NCI-H524 (cell line): ENCODE data around the gene UNC80.

ENCODE experiments used
- DNase-seq, 2 experiments: peaks; one replicate each; lab custom pipeline; 2025; lab: John Stamatoyannopoulos, UW

Gene UNC80

DNA sequence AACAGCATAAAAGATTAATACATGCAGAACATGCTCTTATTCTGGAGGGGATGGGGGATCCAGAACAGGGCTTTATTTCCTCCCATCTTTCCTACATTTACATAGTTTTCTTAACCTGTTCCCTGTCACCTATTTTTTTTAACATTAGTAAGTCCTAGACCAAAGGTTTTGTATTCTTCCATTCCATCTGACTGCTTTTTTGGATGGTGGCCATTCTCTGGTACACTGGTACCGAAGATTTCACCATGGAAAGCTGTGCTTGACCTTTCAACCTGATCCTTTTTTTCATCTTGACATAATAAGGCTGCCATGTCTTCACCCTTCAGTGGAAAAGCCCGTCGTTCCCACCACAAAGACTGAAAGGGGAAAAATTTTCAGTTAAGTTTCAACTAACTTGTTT is 251.2 kb downstream of the UNC80 start:
- DNase-seq, result no peak

DNA sequence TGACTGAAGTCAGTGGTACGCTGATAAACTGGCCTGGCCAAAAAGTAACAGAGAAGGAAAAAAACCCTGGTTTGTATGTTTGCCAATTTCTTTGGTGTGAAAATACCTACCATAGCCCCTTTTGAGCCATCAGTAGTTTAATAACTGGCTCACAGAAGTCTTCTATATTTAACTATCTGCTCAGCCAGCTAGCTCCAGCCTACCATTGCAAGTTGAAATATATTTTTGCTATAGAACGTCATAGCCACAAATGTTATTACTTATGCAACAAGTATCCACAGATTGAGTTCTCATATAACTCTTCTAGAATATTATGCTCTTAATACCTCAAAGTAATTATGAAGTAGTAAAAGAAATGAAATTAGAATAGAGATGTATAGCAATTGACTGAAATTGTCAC is 256.0 kb downstream of the UNC80 start:
- no peak for DNase-seq

GRCh38 chr2:210028178-210028577 is 256.5 kb downstream of the UNC80 start:
- DNase-seq, result no peak

DNA sequence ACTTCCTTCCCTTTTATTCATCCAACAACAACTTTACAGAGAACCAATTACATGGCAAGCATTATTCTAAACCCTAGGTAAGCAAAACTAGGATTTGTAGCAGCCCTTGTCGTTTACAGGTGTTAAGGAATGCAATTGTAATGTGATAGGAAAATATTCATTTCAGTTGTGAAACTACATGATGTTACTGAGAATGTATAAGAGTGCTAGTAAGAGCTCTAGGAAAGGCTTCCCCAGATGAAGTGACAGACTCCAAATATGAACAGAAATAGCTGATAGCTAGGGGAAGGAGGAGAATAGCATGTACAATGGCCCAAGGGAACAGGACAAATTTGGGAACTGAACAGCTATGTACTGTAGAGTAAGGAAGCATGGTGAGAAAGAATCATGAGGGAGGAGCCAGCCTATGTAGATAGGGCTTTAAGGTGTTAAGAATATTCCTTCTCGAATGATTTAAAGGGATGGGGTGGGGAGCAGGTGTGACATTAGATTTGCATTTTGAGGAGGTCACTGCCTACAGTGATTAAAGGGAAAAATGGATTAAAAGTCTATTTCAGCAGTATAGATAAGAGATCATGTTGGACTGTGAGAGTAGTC is 262.6 kb downstream of the UNC80 start:
- DNase-seq, result no peak

- no peak for DNase-seq
These were observed 264.0 kb downstream of the UNC80 start for GRCh38 chr2:210035679-210036078.

DNA sequence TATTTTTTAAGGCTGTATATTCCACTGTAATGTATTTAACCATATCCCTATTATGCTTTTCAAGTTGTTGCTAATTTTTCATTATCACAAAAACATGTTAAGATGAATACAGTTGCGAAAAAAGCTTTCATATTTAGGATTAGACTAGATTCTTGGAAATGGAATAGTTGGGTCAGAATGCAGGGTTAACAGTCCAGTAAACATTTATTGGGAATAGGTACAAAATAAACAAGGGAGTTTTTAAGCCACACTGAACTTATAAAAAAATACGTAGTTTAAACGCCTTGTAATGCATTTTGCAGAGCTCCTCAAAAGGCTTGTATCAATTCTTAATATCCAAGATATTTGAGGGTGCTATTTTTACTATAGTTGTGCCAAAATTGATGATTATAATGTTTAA is 266.4 kb downstream of the UNC80 start:
- no peak for DNase-seq

DNA sequence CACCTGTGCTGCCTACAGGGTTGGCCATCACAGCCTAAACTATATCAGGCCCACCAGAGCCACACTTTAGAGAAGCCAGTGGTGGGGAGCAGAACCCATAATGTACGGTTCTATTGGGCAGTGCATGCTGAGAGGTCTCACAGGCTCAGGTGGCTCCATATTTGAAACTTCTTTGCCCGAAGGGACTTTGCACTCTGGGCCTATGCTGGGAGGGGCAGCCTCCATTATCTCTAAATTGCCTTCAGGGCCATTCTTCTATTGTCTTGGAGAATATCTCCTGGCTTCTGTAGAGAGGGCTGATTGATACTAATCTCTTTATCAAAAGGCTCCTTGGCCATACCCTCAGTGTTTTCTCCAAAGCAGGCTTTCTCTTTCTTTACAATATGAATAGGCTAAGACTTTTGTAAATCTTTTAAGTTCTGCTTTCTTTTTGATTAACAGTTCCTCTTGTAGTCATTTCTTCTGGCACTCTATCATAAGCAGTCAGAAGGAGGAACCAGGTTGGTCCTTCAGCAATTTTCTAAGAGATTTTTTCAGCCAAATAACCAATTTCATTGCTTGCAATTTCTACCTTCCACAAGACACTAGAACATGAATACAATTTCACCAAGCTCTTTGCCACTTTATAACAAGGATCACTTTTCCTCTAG is 275.3 kb downstream of the UNC80 start:
- DNase-seq, result no peak
